Hematopoietic multipotent progenitor cell treated with erythropoietin and hydrocortisone succinate and interleukin-3 and kit ligand, for 15 days (in vitro differentiated cells): ENCODE results near the gene TFDP1.
"Not testable (repeated sequence)": the region's sequence is repeated elsewhere in the genome, so short reads cannot be mapped to it uniquely, and the experiment has no call there.

Source experiments
- DNase-seq: peaks from one replicate; pipeline ENCODE4 v3.0.0-alpha.2; 2015; ENCODE audit warnings: low spot score

The TFDP1 gene

GRCh38 chr13:113618455-113618854 is 33.9 kb downstream of the TFDP1 start:
- DNase-seq: no peak

DNA sequence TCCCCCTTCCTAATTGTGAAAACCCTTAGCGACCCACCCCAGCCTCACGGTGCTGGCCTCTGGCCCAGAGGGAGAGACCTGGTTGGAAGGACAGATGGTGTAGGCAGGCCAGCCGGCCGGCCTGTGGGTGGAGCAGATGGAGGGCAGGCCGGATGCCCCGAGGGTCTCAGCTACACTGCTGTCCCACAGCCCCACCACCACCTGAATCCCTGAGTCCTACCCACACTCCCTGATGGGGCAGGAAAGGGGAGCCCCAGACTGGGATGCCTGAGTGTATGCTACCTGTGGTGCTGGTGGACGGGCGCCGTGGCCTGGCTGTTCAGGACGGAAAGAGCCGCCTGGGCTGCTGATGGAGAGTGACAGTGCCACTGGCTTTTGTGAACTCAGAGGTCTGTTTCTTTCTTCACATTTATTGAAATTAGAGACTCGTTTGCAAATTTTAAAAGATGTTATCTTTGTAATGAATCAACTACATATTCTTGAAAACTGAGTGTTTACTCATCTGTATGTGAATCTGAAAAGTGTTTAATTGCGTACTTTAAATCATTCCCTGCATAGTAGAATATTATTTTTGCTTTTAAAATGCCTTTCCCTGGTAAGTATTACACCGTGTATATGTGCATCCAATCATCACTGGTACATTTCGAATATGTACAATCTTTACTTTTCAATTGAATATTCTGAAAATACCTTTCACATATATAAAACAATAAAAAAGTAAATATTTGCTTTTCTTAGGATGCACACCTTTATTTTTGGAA is 35.7 kb downstream of the TFDP1 start:
- DNase-seq: no peak

DNA sequence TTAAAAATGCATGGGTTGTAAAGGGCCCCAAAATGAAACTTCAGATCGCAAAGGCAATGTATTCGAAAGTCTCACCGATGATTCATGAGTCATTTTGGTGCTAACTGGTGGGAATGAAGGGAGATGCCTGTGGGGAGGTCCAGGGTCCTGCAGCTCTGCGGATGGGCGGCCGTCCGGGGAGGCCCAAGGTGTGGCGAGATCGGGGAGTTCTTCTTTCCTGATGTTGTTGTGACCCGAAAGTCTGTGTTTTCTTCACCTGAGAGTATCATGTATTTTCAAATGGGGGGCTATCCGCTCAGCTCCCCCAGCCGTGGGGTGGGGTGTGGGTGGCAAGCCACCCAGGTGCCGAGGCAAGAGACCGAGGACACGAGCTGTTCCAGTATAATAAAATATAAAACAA is 36.5 kb downstream of the TFDP1 start:
- no peak for DNase-seq

- not testable (repeated sequence) for DNase-seq
Observed at GRCh38 chr13:113621498-113621897, 36.9 kb downstream of the TFDP1 start.

DNA sequence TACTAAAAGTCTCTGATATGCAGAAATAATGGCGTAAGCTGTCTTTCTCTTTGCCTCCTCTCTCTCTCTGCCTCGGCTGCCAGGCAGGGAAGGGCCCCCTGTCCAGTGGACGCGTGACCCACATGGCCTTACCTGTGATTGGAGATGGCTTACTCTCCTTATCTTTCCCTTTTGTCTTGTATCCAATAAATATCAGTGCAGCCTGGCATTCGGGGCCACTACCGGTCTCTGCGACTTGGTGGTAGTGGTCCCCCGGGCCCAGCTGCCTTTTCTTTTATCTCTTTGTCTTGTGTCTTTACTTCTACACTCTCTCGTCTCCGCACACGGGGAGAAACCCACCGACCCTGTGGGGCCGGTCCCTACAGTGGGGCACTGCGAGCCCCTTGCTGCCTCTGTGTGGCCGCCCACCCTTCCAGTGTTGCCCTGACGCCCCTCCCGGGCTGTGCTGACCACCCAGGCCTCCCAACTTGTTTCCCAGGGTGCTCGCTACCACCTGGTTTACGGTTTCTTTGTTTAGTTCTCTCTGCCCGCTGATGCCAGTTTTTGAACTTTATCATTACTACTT is 37.5 kb downstream of the TFDP1 start:
- not testable (repeated sequence) for DNase-seq

GRCh38 chr13:113622791-113623490 is 38.4 kb downstream of the TFDP1 start:
- no peak for DNase-seq

GRCh38 chr13:113623491-113624234 is 39.1 kb downstream of the TFDP1 start:
- no peak for DNase-seq

DNA sequence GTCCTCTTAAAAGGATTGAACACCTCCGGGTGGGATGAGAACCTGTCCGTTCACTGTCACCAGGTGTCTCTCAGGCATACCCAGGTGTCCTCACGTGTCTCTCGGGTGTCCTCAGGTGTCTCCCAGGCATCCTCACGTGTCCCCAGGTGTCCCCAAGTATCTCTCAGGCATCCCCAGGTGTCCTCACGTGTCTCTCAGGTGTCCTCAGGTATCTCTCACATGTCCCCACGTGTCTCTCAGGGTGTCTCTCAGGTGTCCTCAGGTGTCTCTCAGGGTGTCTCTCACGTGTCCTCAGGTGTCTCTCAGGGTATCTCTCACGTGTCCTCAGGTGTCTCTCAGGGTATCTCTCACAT is 39.7 kb downstream of the TFDP1 start:
- DNase-seq: no peak

- DNase-seq: not testable (repeated sequence)
Observed at GRCh38 chr13:113624640-113625304, 40.2 kb downstream of the TFDP1 start.

GRCh38 chr13:113625965-113626721 is 41.6 kb downstream of the TFDP1 start:
- no peak for DNase-seq

- no peak for DNase-seq
Observed at GRCh38 chr13:113627136-113627535, 42.6 kb downstream of the TFDP1 start.

GRCh38 chr13:113628291-113629270 is 44.0 kb downstream of the TFDP1 start:
- DNase-seq: no peak

- DNase-seq: no peak
Observed at GRCh38 chr13:113629866-113630265, 45.3 kb downstream of the TFDP1 start.

GRCh38 chr13:113630296-113630695 is 45.7 kb downstream of the TFDP1 start:
- DNase-seq: no peak

DNA sequence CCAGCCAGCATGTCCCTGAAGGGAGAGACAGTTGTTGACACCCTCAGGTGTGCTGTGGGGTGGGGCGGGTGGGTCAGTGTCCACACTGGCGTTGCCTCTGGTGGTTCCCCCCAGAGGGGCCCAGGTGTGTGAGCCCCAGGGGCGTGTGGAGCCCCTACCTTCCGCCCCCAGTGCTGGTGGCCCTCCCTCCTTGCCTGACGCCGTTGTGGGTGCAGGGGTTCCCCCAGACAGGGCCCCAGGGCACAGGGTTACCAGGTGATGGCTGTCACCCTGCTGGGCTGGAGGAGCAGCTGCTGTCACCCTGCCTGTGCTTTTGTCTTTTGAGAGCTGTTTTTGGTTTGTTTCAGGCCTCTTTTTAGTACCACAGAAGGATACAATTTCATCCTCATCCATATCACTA is 46.3 kb downstream of the TFDP1 start:
- no peak for DNase-seq

GRCh38 chr13:113631341-113632095 is 47.0 kb downstream of the TFDP1 start:
- DNase-seq: no peak

DNA sequence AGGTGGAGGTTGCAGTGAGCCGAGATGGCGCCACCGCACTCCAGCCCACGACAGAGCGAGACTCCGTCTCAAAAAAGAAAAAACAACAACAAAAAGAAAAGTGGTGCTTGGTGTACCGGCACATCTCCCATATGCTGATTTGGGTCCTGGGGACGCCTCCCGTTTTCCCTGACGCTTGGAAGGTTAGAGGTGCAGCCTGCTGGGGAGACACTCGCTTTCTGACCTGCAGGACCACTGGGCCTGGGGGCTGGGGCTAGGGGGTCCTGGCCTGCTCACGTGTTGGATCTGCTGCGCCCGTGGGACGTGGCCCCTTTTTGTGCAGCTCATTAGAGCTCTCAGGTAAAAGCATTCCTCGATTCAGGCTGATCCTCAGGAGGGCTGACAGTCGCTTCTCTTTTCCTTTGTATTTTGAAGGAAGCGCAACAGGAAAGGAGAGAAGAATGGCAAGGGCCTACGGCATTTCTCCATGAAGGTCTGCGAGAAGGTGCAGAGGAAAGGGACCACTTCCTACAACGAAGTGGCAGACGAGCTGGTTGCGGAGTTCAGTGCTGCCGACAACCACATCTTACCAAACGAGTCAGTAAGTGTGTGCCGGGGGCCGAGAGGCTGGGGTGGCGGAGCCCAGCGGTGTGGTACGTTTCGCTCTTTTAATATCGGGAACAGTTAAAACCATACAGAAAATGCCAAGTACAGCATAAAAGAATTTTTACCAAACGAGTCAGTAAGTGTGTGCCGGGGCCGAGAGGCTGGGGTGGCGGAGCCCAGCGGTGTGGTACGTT is 48.3 kb downstream of the TFDP1 start:
- no peak for DNase-seq

DNA sequence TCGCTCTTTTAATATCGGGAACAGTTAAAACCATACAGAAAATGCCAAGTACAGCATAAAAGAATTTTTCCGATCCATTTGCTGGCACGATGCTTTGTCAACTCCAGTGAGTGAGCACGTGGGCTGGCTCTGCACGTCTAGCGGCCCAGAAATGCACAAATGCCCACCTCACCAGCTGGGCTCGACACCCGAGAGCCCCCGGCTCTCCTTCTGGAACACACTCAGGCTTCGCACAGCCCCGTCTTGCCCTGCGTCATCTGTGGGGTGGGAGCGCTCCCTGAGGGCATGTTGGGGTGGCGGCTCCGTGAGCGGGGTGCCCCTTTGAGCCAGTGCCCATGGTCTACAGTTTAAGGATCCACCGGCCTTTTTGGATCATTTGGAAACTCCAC is 48.9 kb downstream of the TFDP1 start:
- no peak for DNase-seq
